ENCODE data around the gene SIM2.

DNA sequence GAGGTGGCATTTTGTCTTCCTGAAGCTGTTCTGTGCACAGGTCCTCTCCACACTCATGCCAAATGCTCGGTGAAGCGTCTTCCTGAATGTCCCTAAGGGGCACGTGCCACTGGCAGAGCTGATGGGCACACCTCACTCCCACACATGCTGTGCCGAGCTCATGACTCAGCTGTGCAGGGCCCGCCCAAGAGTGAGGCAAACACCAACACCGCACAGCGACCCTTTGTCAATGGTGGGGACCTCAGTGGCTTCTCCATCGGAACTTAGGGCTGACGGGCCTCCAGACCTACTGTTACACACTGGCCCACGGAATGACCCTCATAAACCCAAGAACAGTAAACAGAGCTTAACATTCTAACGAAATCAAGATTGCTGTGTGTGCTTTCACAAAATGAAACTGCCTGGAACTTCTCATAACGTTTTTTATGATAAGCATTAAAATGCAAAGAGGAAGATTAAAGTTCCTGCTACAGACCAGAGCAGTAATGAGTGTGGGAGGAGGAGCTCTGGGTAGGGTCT, 89.3 kb downstream of the SIM2 start:
- TF ChIP-seq EZH2 (IDR thresholded peaks at IDR 0.05) (no peak), POLR2AphosphoS5 (IDR thresholded peaks at IDR 0.05; ENCODE audit: borderline replicate concordance, low read depth, low read length) (no peak)

Data from SK-N-MC (cell line).